GM12864 (cell line): ENCODE measurements around the gene KICS2.

Experiments
- DNase-seq: peaks from one replicate; pipeline ENCODE4 v3.0.0-alpha.2; 2011; ENCODE audit warnings: low read depth
- H3K4me3 ChIP-seq: 2 replicates; pipeline ENCODE4 v1.5.1; 2011; ENCODE audit warnings: mild to moderate bottlenecking, low read depth, low read length, control low read depth
- CTCF ChIP-seq: IDR thresholded peaks from 2 replicates; pipeline ENCODE4 v1.5.1; 2011; ENCODE audit warnings: low read depth, mild to moderate bottlenecking, moderate library complexity, low read length, control low read depth, inconsistent platforms; ENCODE audit errors: missing control alignments

Gene KICS2

GRCh38 chr12:64180951-64181350, 41.1 kb downstream of the KICS2 start:
- no peak for TF ChIP-seq CTCF
- no peak overlapping the region for H3K4me3 ChIP-seq
- no peak for DNase-seq

GRCh38 chr12:64178122-64178521, 44.0 kb downstream of the KICS2 start:
- no peak for TF ChIP-seq CTCF
- DNase-seq = no peak
- no peak overlapping the region for H3K4me3 ChIP-seq

- no peak for TF ChIP-seq CTCF
- H3K4me3 ChIP-seq = no peak overlapping the region
- no peak for DNase-seq
These were observed 45.1 kb downstream of the KICS2 start for GRCh38 chr12:64177001-64177400.

- no peak overlapping the region for H3K4me3 ChIP-seq
- no peak for DNase-seq
These were observed 46.7 kb downstream of the KICS2 start for GRCh38 chr12:64175254-64175945.

GRCh38 chr12:64173456-64173855, 48.6 kb downstream of the KICS2 start:
- no peak for DNase-seq
- no peak for TF ChIP-seq CTCF
- H3K4me3 ChIP-seq = no peak overlapping the region

More at GRCh38 chr12:64175254-64175945, 46.7 kb downstream of the KICS2 start:
- no peak for TF ChIP-seq CTCF
